HEK293T (cell line): Measurements from ENCODE around the gene ANTXR2.

ENCODE experiments used
- CTCF ChIA-PET: fragments of 350-600 bp; formaldehyde crosslinking; extraction: SDS; loops from one replicate; lab custom pipeline; 2021; ENCODE audit warnings: antibody characterized with exemption, inconsistent platforms; lab: Yijun Ruan, JAX
- POLR2A ChIA-PET: fragments of 350-600 bp; formaldehyde crosslinking; extraction: SDS; loops from one replicate; lab custom pipeline; 2020; ENCODE audit warnings: antibody characterized with exemption, inconsistent platforms; lab: Yijun Ruan, JAX
- DNase-seq: peaks from one replicate; pipeline ENCODE4 v3.0.0; 2012; ENCODE audit warnings: mixed read lengths; ENCODE audit errors: extremely low spot score
- ARNT ChIP-seq: fragments of 450-650 bp; IDR thresholded peaks from 2 replicates; pipeline ENCODE4 v1.6.1; 2017; ENCODE audit warnings: mild to moderate bottlenecking
- BHLHE40 ChIP-seq: fragments of 450-650 bp; IDR thresholded peaks from 2 replicates; pipeline ENCODE4 v1.6.1; 2016; ENCODE audit warnings: mild to moderate bottlenecking, moderate library complexity, borderline replicate concordance
- CTBP1 ChIP-seq: fragments of 450-650 bp; IDR thresholded peaks from 2 replicates; pipeline ENCODE4 v1.6.1; 2016; ENCODE audit warnings: borderline replicate concordance
- ELF4 ChIP-seq: fragments of 450-650 bp; IDR thresholded peaks from 2 replicates; pipeline ENCODE4 v1.6.1; 2017; ENCODE audit warnings: antibody characterized with exemption
- FOXA1 ChIP-seq: fragments of 450-650 bp; IDR thresholded peaks from 2 replicates; pipeline ENCODE4 v1.6.1; 2016; ENCODE audit warnings: mild to moderate bottlenecking
- FOXK2 ChIP-seq: fragments of 450-650 bp; IDR thresholded peaks from 2 replicates; pipeline ENCODE4 v1.6.1; 2016; ENCODE audit warnings: mild to moderate bottlenecking
- FOXM1 ChIP-seq: fragments of 450-650 bp; IDR thresholded peaks from 2 replicates; pipeline ENCODE4 v1.6.1; 2017; ENCODE audit warnings: mild to moderate bottlenecking, borderline replicate concordance
- HDGF ChIP-seq: fragments of 450-650 bp; IDR thresholded peaks from 2 replicates; pipeline ENCODE4 v1.6.1; 2017; ENCODE audit warnings: antibody characterized with exemption, borderline replicate concordance
- L3MBTL2 ChIP-seq: fragments of 450-650 bp; conservative IDR thresholded peaks from 2 replicates; pipeline ENCODE4 v1.6.1; 2016; ENCODE audit warnings: mild to moderate bottlenecking
- LEF1 ChIP-seq: fragments of 450-650 bp; IDR thresholded peaks from 2 replicates; pipeline ENCODE4 v1.6.1; 2017; ENCODE audit warnings: mild to moderate bottlenecking, borderline replicate concordance
- NFRKB ChIP-seq: fragments of 450-650 bp; IDR thresholded peaks from 2 replicates; pipeline ENCODE4 v1.6.1; 2016; ENCODE audit warnings: mild to moderate bottlenecking, moderate library complexity
- SP1 ChIP-seq: fragments of 450-650 bp; IDR thresholded peaks from 2 replicates; pipeline ENCODE4 v1.6.1; 2017
- SUZ12 ChIP-seq: fragments of 450-650 bp; IDR thresholded peaks from 2 replicates; pipeline ENCODE4 v1.6.1; 2016; ENCODE audit warnings: mild to moderate bottlenecking
- TARDBP ChIP-seq: fragments of 450-650 bp; IDR thresholded peaks from 2 replicates; pipeline ENCODE4 v1.6.1; 2016
- ZNF384 ChIP-seq: fragments of 450-650 bp; IDR thresholded peaks from 2 replicates; pipeline ENCODE4 v1.6.1; 2016
- TF ChIP-seq, protein P1 (sequence below): fragments of 450-650 bp; IDR thresholded peaks from 2 replicates; pipeline ENCODE4 v1.6.1; 2016

The ANTXR2 gene

DNA sequence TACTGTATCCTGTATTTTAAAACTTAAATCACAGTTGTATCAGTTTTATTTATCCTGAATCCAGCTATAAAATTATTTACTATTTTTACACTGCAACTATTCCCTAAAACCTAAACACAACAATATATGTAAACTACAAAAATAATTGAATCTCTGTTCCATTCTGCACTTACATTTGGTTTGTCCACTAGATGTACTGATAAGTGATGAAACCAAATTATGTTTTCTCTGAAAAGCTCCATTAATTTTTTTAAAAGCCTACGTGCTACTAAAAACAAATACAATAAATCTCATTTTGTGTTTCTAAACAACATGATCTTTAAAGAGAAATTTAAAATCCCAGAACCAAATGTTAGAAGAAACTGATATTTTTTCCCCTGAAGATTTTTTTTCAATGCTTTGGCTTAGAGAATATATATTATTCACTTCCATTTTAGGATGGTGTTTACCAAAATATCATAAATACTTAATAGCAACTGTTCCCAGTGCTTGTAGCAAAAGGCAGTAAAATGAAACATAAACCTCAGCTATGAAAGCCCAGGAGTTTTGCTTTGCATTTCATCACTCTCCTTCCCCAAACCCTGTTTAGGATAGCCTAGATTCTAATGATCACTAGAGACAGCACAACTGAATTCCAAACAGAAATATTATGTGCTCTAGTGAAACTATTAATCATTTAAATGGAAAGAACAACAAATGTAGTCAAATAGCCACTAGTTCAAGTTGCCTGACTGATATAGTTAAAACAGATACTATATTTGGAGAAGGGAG, 19.7 kb downstream of the ANTXR2 start:
- DNase-seq, result no peak
- ChIA-PET CTCF (no interaction called here), POLR2A (no interaction called here)
- TF ChIP-seq TARDBP, result no peak

DNA sequence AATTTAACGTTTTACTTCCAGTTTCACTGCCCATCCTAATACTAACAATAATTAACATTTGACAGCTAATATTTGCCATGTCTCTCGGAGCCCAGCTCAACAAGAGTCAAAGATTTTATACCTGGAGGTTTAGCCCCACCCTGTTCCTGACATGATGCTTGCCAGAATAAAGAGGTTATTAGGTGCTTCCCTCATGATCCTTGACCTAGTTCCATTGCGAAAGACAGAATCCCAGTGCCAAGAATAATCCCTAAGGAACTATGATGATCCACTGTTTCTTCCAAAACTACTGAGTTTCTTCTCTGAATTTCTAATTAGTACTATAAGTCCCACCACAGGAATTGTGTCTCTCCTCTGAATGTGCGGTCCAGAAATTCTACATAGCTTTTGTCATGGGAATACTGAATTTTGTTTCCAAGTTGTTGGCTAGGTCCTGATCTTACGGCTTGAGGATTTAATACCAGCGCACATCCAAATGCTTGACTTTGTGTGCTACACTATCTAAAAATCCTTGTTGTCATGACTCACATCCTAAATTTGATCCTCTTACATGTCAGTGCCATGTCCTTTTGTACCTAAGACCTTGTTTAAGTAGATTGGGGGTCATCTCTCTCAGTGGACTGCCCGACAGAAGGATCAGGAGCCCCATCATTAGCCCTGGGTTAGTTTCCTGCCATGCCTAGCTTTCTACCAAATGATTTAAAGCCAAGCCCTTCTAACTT, 23.1 kb downstream of the ANTXR2 start:
- TF ChIP-seq CTBP1 (no peak), SP1 (no peak), FOXM1 (no peak), ARNT (no peak), LEF1 (no peak), FOXA1 (no peak), NFRKB (no peak), SUZ12 (no peak), BHLHE40 (no peak), ELF4 (no peak)
- POLR2A ChIA-PET, result no interaction called here
- CTCF ChIA-PET, result no interaction called here
- DNase-seq, result no peak

DNA sequence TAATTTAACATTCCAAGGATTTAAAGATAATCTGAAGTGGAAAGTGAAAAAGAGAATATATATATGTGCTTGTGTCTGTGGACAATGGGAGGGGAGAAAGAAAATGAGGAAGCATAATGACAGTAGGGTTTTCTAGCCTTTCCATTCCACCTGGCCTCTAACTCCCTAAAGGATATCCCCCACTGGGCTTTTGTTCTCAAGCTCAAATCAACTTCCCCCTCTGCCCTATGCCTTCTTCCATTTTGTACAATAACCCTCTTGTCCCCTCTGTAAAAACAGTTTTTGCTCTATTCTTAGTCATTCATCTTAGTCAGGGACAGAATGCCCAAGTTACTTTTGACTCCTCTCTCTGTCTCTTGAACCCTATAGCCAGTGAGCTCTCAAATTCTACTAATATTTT, 23.6 kb downstream of the ANTXR2 start:
- ChIA-PET CTCF (no interaction called here), POLR2A (no interaction called here)
- TF ChIP-seq CTBP1 (no peak), ELF4 (no peak), HDGF (no peak), FOXA1 (no peak), BHLHE40 (no peak), L3MBTL2 (no peak), ZNF384 (no peak), FOXK2 (no peak), SUZ12 (no peak)
- TF ChIP-seq, protein P1, sequence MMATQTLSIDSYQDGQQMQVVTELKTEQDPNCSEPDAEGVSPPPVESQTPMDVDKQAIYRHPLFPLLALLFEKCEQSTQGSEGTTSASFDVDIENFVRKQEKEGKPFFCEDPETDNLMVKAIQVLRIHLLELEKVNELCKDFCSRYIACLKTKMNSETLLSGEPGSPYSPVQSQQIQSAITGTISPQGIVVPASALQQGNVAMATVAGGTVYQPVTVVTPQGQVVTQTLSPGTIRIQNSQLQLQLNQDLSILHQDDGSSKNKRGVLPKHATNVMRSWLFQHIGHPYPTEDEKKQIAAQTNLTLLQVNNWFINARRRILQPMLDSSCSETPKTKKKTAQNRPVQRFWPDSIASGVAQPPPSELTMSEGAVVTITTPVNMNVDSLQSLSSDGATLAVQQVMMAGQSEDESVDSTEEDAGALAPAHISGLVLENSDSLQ, result no peak
- no peak for DNase-seq

DNA sequence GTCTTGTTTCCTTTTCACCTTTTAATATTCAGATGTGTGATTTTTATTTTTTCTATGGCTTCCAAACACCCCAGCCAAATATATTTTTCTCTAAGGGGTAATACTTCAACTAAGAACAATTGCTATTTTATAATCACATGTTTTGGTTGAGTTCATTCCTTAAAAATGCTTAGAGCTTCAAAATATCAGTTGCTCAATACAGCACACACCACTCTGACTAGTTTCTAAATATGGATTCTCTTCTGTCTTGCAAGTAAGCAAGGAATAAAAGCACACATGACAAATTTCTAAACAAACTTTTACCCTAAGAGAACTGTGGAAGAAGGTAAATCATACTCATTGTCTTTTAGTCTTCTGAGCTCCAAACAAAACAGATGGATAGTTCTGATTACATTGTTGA, 27.2 kb downstream of the ANTXR2 start:
- no peak for TF ChIP-seq NFRKB
- ChIA-PET POLR2A (no interaction called here), CTCF (no interaction called here)
- DNase-seq, result no peak

DNA sequence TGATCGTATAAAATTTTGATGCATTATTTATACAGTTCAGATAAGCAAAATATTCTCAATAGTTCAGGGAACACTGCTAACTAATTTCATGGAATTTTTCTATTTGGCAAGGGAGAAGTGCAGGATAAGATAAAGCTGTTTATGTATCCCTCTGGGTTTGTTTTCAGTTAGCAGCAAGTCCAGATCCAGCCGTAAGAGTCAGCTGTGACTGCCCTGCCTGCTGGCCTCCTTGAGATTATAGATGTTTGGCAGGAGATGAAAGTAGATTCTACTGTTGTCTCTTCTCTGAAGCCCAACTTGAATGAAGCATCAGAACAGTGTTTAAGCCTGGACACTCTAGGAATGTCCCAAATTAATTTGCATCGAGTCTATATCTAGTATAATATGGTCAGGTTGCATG, 29.5 kb downstream of the ANTXR2 start:
- TF ChIP-seq SUZ12, result no peak
- TF ChIP-seq SP1, result no peak
- no peak for TF ChIP-seq FOXM1
- TF ChIP-seq, protein P1, result no peak
- POLR2A ChIA-PET, result no interaction called here
- no peak for DNase-seq
- CTCF ChIA-PET, result no interaction called here

DNA sequence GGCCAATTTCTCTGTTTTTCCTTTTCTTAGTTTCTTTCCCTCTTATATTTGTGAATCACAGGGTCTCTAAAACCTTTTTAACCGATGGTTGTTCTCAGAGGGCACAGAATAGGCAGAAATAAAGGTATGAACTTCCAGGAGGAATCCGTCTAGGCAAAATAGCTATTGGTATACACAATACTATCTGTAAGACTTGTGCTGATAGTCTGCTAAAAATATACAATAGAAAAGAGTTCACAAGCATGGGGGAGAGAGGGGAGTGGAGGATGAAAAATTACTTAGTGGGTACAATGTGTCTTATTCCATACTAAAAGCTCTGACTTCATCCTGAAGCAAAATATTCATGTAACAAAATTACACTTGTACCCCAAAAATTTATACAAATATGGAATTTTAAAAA, 30.2 kb downstream of the ANTXR2 start:
- POLR2A ChIA-PET, result no interaction called here
- DNase-seq, result no peak
- TF ChIP-seq FOXA1 (no peak), SUZ12 (no peak), HDGF (no peak), L3MBTL2 (no peak), FOXM1 (no peak), BHLHE40 (no peak)
- CTCF ChIA-PET, result no interaction called here

DNA sequence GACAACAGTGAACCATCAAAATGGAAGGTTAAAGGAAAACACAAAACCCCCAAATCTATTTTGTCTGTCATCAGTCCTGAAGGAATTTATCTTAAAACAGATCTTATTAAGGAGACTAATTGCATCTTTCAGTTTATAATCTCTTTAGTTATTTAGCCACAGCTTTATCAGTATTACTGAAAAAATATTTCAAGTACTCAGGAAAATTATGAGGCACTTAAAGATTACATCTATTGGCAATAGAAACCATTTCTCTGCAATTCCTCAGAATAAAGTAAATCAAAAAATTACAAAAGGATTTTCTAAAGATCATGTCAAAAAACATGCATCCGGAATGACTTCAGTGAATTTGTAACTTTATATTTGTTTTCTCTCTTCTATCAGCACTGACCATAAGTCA, 35.2 kb downstream of the ANTXR2 start:
- CTCF ChIA-PET, result no interaction called here
- TF ChIP-seq FOXK2, result no peak
- TF ChIP-seq ARNT, result no peak
- TF ChIP-seq SP1, result no peak
- TF ChIP-seq LEF1, result no peak
- no peak for TF ChIP-seq NFRKB
- TF ChIP-seq ZNF384, result no peak
- no peak for TF ChIP-seq L3MBTL2
- no peak for TF ChIP-seq BHLHE40
- TF ChIP-seq SUZ12, result no peak
- no peak for TF ChIP-seq FOXM1
- no peak for TF ChIP-seq CTBP1
- TF ChIP-seq, protein P1, result no peak
- TF ChIP-seq ELF4, result no peak
- no peak for TF ChIP-seq HDGF
- no peak for TF ChIP-seq FOXA1
- TF ChIP-seq TARDBP, result no peak
- no peak for DNase-seq
- POLR2A ChIA-PET, result no interaction called here
